Measurements from ENCODE around the gene LILRA6.
"Not testable (repeated sequence)": the region's sequence is repeated elsewhere in the genome, so short reads cannot be mapped to it uniquely, and the experiment has no call there.

Gene LILRA6

GRCh38 chr19:54262066-54262465, 19.5 kb upstream of the LILRA6 start:
- DNase-seq = no peak

- no peak for DNase-seq
Measured at GRCh38 chr19:54257116-54257480, 14.5 kb upstream of the LILRA6 start, which contains the start of gene LILRB5. Gene LILRB5 (minus strand): TSS chr19:54257273. CDS start chr19:54257193, 80 bp downstream.

GRCh38 chr19:54256250-54257115, 13.9 kb upstream of the LILRA6 start:
- no peak for DNase-seq

- no peak for DNase-seq
Measured at GRCh38 chr19:54255105-54255775, 12.7 kb upstream of the LILRA6 start.

GRCh38 chr19:54254195-54254906, 11.8 kb upstream of the LILRA6 start:
- no peak for DNase-seq

- DNase-seq = no peak
Measured at GRCh38 chr19:54253331-54254194, 11.0 kb upstream of the LILRA6 start.

- DNase-seq = no peak
Measured at GRCh38 chr19:54252845-54253244, 10.3 kb upstream of the LILRA6 start.

- DNase-seq = no peak
Measured at GRCh38 chr19:54252243-54252642, 9.7 kb upstream of the LILRA6 start.

- no peak for DNase-seq
Measured at GRCh38 chr19:54248016-54248601, 5.5 kb upstream of the LILRA6 start.

- DNase-seq = no peak
Measured at GRCh38 chr19:54247106-54247930, 4.7 kb upstream of the LILRA6 start.

GRCh38 chr19:54245936-54246335, 3.3 kb upstream of the LILRA6 start:
- DNase-seq = no peak

- not testable (repeated sequence) for DNase-seq
Measured at GRCh38 chr19:54243809-54244208, 1.2 kb upstream of the LILRA6 start.

GRCh38 chr19:54242234-54242633, 356 bp downstream of the LILRA6 start:
- not testable (repeated sequence) for DNase-seq

GRCh38 chr19:54240372-54241336, 1.9 kb downstream of the LILRA6 start:
- not testable (repeated sequence) for DNase-seq

GRCh38 chr19:54239491-54240371, 2.9 kb downstream of the LILRA6 start:
- not testable (repeated sequence) for DNase-seq

- no peak for DNase-seq
Measured at GRCh38 chr19:54233941-54234340, 8.6 kb downstream of the LILRA6 start.

- DNase-seq = peak; percentile 88
Measured at GRCh38 chr19:54231077-54231931, 11.3 kb downstream of the LILRA6 start.

GRCh38 chr19:54230031-54230430, 12.6 kb downstream of the LILRA6 start:
- no peak for DNase-seq

Measured in activated T-cell treated with anti-CD3 and anti-CD28 coated beads, Interleukin-2, amount 50 U/mL, for 1 hour (primary cell).